NCI-H524 (cell line): ENCODE measurements around the gene IDH2.

Experiments
- DNase-seq, 2 experiments: peaks; one replicate each; lab custom pipeline; 2025; lab: John Stamatoyannopoulos, UW

IDH2 gene

DNA sequence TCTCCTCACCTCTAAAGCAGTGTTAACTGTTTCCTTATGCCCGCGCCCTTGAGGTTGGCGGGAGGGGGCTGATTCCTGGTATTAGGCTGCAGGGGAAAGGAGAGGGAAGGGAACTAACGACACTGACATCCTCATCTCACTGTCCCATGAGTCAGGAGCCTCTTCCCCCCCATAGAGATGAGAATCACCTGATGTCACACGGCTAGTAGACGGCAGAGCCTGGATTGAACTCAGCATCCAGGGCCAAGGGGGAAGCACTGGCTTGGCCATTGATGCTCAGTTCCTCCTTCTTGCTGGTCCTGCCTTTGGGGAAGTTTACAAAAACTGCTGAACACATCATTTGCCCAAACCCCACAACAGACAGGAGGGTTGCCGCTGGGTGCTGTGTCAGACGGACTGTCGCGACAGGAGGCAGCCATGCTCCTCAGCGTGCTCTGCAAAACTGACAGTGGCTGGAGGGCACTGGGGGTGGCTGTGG, 38.5 kb downstream of the IDH2 start:
- DNase-seq = no peak

DNA sequence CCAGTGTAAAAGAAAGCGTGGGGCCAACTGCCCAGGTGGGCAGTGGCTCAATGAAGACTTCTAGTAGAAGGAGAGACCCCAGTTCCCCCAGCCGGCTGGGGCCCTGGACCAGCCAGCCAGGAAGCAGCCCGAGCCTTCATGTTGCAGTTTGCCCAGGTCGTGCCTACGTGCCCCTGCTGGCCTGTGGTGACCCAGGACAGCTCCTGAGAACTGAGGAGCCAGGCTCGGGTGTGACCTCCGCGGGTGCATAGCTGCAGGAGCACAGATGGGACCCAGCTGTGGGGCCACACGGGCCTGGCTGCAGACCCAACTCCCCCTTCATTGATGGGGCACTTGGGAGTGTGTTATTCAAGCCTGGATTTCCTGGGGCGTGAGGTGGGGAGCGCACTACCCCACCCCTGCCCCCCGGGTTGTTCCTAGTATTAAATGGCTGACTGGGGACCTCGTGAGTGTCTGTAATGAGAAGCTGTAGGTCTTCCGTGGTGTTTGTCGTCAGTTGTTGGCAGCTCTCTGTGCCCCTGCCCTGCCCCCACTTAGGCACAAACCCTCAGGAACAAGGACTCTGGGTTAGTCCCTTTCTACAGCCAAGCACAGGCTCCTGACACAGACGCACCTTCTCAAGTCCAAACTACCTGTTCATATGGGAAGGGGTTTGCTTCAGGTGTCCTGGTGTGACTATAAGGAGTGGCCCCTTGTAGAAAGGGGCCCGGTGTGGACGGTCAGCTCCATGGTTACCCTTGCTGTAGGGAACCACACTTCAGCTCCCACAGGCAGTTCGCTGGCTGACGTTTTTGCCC, 39.1 kb downstream of the IDH2 start:
- no peak for DNase-seq

DNA sequence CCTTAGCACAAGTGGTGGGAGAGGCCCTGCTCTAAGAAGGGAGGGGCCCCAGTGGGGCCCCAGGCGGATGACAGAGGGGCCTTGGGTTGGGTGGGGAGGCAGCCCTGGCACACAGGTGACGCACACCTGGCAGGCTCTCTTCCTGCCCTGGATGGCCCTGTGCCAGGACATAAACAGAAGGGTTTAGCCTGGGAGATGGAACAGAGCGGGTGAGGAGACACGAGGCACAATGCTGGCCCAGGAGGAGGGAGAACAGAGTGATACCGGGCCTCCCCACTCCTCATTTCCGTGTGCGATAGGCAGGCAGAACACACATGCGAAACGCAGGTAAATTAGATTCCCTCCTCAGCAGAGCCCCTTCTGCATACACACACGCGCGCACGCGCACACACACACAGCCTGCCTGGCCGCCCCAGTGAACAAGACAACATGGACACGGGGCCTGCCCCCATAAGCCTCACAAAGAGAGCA, 39.8 kb downstream of the IDH2 start:
- DNase-seq = no peak

DNA sequence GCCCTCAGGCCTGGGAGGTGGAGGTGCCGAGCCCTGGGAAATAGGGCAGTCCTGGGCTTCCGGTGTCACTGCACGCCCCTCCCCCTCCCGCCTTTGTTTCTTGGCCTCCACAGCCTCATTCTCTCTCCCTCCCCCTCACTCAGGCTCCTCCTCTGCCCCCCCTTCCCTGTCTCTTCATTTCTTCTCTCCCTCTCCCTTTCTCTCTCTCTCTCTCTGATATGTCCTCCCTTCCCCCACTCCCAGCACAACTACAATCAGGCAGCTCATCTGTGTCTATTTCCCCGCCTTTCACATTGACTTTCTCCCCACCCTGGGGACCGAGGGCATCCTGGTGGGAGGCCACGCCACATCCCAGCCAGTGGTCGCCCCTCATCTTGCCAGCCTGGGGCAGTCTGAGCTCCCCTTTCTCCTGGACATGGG, 40.2 kb downstream of the IDH2 start:
- DNase-seq = no peak

DNA sequence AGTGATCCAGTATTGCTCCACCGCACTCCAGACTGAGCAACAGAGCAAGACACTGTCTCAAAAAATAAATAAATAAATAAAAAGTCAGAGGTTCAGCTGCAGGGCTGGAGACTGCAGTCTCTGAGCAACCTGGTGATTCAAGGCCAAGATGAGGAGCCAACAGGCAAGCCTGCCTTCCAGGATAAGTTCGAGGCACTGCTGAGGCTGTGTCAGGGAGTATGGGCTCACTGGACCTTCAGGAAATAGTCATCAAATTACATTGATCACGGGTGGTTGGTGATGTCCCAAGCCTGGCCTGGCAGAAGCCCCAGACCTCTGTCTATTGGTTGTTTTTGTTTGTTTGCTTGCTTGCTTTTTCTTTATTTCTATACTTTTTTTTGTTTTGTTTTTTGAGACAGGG, 41.5 kb downstream of the IDH2 start:
- DNase-seq = no peak

DNA sequence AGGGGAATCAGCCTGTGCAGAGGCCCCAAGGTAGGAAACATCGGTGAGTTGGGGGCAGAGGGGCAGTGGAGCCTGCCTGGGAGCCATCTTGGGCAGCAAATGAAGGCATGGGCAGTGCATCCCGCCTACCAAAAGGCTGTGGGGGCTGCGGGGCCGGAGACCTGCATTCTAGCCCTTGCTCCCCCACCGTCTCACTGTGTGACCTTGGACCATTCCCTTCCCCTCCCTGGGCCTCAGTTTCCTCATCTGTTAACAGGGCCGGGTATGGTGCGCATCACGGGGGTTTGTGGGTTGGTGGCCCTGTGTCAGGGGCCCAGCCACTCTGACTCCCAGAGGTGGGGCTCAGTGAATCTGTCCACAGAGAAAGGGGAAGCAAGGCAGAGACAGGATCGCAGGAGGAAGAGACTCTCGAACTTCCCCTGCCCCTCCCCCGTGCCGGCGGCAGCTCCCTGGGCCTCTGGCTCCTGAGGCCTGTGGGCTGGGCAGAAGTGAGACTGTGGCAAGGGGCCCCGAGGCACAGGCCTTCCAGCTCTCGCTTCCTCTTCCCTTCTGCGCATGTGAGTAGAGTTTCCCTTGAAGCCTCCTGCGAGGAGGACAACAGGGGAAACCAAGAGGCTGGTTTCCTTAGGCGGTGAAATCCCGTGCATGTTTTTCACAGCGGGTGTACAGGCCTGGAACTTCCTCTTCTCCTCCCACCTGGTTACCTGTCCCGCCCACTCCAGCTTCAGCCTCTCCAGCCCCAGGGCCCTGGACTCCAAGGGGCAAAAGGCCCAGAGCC, 42.9 kb downstream of the IDH2 start:
- no peak for DNase-seq

DNA sequence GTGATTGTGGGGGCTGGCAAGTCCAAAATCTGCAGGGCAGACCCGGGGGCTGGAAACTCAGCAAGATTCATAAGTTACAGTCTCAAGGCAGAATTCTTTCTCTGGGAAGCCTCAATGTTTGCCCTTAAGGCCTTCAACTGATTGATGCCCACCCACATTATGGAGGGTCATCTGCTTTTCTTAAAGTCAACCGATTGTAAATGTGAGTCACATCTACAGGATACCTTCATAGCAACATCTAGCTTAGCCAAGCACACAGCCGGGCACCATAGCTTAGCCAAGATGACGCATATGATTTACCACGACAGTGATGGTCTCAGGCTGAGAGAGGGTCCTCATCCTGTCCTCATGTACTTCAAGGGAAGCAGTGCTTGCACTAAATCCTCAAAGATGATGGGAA, 43.5 kb downstream of the IDH2 start:
- DNase-seq = no peak

DNA sequence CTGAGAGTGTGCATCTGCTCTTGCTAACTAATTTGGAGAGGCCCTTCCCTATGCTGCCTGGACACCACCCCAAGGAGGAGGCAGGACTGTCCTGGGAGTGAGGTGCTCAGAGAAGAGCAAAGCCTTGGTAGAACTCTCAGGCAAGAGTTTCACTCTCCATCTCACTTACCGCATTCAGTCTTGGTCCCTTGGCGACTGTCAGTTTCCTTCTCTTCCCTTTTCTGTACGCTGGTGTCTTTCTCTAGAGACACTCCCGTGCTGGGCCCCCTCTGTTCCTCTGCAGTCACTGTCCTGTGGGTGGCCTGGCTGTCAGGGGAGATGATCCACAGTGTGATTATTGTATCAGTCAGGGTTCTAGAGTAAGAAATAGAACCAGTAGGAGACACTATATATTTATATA, 44.0 kb downstream of the IDH2 start:
- DNase-seq = no peak

DNA sequence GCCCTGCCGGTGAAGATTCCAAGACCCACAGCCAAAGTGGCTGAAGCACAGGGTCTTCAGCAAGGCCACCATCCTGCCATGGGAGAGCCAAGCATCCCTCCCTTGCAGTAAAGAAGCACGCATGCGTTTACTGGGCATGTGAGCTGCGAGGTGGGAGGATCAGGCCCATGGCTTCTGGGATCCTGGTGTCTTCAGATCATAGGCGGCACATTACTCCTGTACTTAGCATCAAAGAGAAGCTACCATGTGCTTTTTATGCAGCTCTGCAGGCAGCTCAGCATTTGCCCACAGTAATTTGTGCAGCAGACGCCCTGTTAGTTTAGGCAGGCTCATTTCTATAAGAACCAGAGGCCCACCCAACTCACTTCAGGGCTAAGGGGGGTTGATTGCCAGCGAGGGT, 45.7 kb downstream of the IDH2 start:
- DNase-seq = no peak

DNA sequence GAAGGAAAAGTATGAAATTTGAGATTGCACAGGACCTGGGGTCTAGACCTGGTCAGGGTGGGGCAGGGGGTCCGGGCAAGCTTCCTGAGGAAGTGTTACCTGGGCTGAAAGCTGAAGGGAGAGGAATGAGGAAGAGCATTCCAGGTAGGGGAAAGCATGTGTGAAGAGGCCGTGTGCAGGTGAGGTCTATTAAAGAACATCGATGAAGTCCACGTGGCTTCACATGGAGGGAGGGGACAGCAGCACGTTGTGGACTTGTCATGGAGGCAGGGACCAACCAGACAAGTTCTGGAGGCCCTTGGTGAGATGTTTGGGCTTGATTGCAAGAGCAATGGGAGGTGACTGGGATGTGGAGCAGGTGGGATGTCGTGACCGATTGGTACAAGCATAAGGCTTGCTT, 47.1 kb downstream of the IDH2 start:
- DNase-seq = no peak

DNA sequence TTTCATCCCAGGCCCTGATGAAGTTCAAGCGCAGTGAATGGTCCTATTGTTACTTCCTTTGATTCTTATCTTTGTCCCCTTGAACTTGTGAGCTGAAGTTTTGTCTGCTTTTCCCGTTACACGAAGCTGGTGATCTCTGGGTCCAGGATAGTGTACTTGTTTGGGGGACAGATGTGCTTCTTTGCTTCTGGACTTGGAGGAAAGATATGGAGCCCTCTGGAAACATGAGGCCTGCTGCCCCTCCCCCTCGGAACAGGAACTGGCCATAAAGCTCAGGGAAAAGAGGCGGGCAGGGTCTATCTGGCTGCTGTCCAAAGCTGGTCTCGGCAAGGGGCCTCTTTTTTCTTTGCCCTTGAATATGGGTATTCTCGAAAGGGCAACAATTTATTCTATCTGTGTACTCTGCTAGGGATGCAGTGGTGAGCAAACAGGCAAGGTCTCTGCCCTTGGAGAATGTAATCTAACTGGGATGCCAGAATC, 47.6 kb downstream of the IDH2 start:
- no peak for DNase-seq

DNA sequence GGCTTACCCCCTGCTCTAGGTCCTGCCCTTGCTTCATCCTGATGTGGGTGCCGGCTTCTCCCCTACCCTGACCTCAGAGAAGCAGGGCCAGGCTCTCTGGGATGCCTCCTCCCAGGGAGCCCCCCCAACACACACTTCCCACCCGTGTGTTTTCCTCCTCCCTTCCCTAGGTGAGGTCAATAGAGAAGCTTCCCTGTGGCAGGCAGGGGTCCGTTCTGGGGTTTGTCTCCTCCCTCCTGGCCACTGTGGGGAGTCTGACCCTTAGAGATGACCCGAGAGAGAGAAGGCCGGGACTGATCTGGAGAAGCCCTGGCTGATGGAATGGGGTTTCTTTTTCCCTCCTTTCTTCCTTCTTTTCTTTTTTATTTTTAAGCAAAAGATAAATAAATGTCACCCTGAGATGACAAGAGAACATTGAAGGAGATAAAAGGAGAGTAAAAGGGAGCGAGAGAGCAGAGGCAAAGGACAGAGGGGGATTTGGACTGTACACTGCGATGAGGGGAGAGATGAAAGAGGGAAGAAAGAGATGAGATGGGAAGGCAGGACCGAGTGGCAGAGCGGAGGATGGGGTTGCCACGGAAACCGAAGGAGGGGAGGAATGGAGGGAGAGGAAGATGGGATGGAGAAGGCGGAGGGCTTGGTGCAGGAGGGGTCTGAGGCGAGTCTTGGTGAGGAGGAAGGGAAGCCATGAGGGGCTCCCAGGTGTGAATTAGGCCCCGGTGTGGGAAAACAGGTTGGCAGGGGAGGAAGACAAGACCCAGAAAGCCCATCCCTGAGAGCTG, 48.4 kb downstream of the IDH2 start:
- no peak for DNase-seq

DNA sequence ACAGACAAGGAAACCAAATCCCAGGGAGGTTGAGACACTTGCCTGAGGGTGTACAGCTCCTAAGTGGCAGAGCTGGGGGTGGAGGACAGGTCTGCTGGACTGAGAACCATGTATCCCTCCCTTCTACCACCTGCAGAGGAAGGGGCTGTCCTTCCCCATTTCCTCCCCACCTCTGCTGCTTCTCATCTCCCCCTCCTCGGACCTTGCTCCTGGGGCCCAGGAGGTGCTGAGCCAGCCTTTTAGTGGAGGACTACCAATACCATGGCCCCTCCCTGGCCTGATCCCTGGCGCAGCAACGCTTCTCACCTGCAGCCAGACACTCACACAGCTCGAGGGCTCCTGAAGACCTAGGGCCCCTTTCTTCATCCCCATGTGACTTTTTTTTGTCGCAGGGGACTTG, 50.4 kb downstream of the IDH2 start:
- DNase-seq = no peak

DNA sequence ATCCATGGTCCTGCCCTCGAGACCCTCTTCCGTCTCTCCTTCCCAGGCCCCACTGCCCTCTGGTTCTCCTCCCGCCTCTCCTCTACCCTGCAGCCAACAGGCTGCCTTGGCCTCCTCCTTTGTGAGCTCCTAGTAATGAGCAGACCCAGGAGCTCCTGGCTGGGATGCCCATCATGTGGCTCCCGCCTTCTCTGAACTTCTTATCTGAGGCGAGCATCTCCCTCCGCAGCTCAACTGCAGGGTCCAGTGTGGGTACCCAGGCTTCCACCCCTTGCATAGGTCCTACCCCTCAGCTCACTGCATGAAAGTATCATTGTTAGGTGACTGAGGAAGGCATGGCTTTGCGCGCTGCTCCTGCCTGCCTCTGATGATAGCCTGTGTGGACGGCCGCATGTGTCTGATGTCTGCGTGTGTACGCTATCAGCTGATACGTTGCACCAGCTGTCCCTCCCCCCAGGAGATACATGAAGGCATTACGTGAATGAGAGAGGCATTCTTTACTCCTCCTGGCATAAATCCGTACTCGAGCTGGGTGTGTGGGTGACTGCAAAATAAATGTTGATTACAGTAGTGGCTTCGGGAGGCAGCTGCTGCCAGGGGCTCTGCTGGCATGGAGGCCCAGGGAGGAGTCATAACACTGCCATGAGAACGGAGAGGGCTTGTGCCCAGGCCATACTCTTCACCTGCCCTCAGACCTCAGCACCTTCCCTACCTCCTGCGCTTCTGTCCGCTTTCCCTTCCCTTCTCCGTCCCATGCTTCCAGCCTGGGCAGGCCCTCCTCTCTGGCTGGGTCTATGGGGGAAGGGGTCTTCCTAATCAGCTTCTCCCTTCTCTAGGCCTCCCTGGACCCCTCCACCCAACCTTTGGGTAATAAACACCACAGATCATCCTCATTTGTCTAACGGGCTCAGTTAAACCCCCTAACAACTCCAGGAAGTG, 52.3 kb downstream of the IDH2 start:
- DNase-seq = no peak

DNA sequence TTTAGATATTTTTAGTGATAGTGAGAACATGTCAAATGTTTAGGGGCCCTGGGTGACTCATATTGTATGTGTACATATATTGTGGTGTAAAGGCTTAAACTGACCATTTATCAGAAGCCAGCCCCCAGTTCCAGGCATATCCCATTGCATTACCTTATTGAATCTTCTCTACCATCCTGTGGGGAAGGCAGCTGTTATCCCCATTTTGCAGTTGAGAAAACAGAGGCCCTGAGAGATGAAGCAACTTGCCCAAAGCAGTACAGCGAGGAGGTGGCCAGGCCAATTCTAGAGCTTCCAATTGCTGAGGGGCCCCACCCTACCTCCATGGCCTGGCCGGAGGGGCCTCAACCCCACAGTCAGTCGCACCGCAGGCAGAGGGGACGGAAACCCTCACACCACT, 53.2 kb downstream of the IDH2 start:
- no peak for DNase-seq

DNA sequence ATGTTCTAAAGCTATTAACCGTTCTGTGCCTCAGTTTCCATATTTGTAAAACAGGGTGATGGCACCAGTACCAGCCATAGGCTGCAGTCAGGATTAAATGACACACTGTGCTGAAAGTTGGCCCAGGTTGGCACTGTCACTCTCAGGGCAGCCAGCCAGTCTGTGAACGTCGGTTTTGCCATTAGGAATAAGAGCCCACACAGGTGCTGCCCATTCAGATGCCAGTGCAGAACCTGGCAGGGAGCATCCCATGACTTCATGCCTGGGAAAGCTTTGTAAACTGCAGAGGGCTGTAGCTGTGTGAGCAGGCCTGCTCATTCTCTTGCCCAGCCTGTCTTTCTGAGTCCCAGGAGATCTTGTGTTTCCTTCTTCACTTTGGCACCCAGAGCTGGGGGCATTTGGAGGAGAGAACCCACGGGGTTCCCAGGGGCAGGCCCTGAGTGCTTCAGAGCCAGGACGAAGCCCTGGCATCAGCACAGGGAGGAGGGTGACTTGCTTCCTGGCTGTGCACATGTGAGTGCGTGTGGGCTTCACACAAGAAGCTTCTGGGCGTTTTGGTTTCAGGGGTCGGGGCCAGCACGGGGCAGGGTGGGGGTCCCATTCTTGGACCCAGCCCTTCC, 54.2 kb downstream of the IDH2 start:
- DNase-seq = no peak

DNA sequence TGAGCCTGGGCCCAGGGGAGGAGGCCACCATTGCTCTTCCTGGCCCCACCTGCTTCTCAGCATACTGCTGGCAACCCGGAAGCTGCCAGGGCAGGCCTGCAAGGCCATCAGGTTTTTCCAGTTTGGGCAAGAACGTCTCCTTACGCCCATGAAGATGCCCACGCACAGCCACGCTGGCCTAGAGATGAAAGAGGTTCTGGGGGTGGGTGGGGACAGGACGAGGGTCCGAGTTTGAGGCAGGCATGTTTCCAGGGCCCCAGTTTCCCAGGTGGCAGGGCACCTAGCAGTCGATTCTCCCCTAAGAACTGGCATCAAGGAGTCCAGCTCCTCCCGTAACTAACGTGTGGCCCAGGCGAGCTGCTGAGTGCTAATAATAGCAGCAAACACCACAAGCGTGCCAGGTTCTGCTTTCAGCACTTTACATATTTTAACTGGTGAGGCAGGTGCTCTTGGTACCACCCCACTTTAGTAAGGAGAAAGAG, 55.3 kb downstream of the IDH2 start:
- no peak for DNase-seq

DNA sequence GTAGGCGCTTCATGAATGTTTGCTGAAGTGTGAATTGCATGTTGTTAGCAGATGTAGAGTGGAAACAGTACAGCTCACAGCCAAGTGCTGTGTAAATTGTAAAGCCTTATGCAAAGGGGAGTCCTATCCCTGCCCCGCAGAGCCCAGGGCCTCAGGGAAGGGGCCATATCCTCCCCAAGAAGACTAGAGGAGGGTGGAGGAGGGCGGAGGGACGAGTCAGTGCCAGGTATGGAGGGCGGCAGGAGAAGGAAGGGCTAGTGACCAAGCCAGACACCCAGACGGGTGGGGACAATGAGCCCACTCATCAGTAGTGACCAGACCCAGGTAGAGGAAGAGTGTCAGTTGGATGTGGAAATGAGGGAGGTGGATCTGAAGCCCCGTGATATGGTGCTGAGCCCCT, 56.0 kb downstream of the IDH2 start:
- DNase-seq = no peak

DNA sequence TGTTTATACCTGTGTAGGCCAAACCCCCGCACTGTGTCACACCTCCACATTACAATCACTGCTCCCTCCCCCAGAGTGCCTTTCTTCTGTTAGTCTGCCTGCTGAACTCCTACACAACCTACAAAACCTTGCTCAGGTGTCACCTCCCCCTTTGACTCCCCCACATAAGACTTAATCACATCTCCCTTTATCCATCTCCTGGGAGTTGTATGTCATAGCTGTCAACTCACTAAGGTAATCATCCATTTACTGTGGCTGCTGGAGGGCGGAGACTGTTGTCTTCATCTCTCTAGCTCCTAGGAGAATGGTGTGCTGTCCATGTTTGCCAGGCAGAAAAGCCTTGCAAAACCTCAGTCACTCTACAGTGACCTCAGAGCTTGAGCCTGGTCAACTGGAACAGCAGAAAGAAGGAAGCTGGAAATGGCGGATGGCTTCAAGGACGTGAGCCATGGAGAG, 57.3 kb downstream of the IDH2 start:
- no peak for DNase-seq

DNA sequence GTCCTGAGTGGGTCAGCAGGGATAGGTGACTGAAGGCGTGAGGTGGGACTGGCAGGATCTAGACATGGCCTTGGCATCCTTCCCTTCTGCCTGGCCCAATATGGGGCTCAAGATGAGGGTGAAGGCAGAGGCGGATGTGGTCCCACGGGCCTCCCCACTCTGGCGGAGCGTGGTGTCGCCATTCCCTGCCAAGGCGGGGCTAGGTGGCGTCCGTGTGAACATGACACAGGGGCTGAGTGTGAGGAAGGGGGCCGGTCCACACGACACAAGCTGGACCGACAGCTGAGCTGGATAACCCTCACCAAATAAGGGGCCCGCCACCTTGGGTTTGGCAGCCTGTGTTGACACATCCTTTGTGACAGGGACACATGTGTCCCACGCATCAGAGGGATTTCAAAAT, 58.1 kb downstream of the IDH2 start:
- no peak for DNase-seq
